Lower lobe of right lung (tissue), 2 donors: ENCODE data around the gene UNC5CL. TPM values are rescaled to one million over a fixed set of nuclear protein-coding genes. Genes with fewer than 3 reads are reported as not detected.

Source experiments
- ATAC-seq, 2 donors: fragments of 200-7000 bp; cut with Tn5 transposase; one replicate each; pipeline ENCODE4 v1.9.1; 2020 to 2022; ENCODE audit warnings: mild to moderate bottlenecking in 2 of 2, moderate library complexity in 2 of 2
- DNase-seq: peaks from one replicate; pipeline ENCODE4 v3.0.0-alpha.2; 2020
- H3K27ac ChIP-seq: fragments of 200-600 bp; one replicate; pipeline ENCODE4 v1.8.0; 2022
- H3K27me3 ChIP-seq: fragments of 200-600 bp; one replicate; pipeline ENCODE4 v1.8.0; 2022; ENCODE audit warnings: low read depth
- H3K36me3 ChIP-seq: fragments of 200-600 bp; one replicate; pipeline ENCODE4 v1.8.0; 2022; ENCODE audit warnings: mild to moderate bottlenecking
- H3K4me1 ChIP-seq: fragments of 200-600 bp; one replicate; pipeline ENCODE4 v1.8.0; 2022
- H3K4me3 ChIP-seq: fragments of 200-600 bp; one replicate; pipeline ENCODE4 v1.8.0; 2022; ENCODE audit warnings: mild to moderate bottlenecking
- H3K9me3 ChIP-seq: fragments of 200-600 bp; one replicate; pipeline ENCODE4 v1.8.0; 2022
- intact Hi-C: fragments of 100-400 bp; cut with DNase I; formaldehyde crosslinking; loops from one replicate; pipeline ENCODE4 v1.11.0; 2022
- total RNA-seq: library from RNA; stranded (reverse); fragmentation: NEBNext Ultra II Directional; extraction: Animal tissue kit (Norgen Biotek cat#: 25700); gene quantifications from one replicate; pipeline ENCODE4 v1.2.1, GENCODE V29; 2021
- TF ChIP-seq, protein P1 (sequence below): fragments of 200-600 bp; IDR thresholded peaks from one replicate; pipeline ENCODE4 v1.8.0; 2022; ENCODE audit warnings: antibody characterized with exemption, mild to moderate bottlenecking
- donor health status: DM: no; HTN: yes; CAD: no; lungs with severe emphysema.

UNC5CL gene
- total RNA-seq, 1 donor from 2014 or later = 1.1 TPM

- Histone ChIP-seq H3K9me3 (no peaks in the 10 kb centered on the region), H3K4me1 (peaks cover 16% of the 10 kb centered on the region), H3K36me3 (peaks cover 57% of the 10 kb centered on the region), H3K27ac (no peak overlapping the region), H3K4me3 (no peak overlapping the region), H3K27me3 (no peaks in the 10 kb centered on the region)
- TF ChIP-seq, protein P1, sequence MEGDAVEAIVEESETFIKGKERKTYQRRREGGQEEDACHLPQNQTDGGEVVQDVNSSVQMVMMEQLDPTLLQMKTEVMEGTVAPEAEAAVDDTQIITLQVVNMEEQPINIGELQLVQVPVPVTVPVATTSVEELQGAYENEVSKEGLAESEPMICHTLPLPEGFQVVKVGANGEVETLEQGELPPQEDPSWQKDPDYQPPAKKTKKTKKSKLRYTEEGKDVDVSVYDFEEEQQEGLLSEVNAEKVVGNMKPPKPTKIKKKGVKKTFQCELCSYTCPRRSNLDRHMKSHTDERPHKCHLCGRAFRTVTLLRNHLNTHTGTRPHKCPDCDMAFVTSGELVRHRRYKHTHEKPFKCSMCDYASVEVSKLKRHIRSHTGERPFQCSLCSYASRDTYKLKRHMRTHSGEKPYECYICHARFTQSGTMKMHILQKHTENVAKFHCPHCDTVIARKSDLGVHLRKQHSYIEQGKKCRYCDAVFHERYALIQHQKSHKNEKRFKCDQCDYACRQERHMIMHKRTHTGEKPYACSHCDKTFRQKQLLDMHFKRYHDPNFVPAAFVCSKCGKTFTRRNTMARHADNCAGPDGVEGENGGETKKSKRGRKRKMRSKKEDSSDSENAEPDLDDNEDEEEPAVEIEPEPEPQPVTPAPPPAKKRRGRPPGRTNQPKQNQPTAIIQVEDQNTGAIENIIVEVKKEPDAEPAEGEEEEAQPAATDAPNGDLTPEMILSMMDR = peak; percentile 87
- DNase-seq = peak; percentile 71
- intact Hi-C loops = no loop called here
- ATAC-seq = no peak
These were observed 27.9 kb upstream of the UNC5CL start for GRCh38 chr6:41066867-41067304.

DNA sequence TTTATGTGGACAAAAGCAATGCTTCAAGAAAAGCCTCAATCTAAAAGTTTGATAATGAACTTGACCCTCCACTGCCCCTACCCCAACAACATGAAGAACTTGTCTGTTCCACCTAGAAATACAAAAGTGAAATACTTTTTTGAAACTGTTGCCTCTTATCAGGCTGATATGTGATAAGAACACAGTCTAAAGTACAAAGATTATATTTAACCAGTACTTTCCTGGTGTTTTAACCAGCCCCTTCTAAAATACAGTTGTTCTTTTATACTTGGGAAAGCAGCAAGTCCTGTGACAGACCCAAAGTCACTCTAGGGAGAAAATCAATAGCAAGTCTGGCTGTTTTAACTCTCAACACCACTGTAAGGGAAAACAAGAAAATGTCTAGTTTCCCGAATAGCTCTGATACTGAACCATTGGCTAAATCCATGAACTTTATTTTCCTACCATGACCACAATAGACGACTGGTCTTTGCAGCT, 26.6 kb upstream of the UNC5CL start:
- H3K4me3 ChIP-seq = no peak overlapping the region
- peaks cover 64% of the 10 kb centered on the region for H3K36me3 ChIP-seq
- peaks cover 19% of the 10 kb centered on the region for H3K4me1 ChIP-seq
- no peak overlapping the region for H3K27ac ChIP-seq
- no peaks in the 10 kb centered on the region for H3K9me3 ChIP-seq
- DNase-seq = no peak
- H3K27me3 ChIP-seq = no peaks in the 10 kb centered on the region
- TF ChIP-seq, protein P1 = no peak
- ATAC-seq = no peak
- intact Hi-C loops = no loop called here

- TF ChIP-seq, protein P1 = no peak
- peaks cover 63% of the 10 kb centered on the region for H3K36me3 ChIP-seq
- no peak overlapping the region for H3K27ac ChIP-seq
- no peaks in the 10 kb centered on the region for H3K9me3 ChIP-seq
- DNase-seq (no peak), ATAC-seq (peak in 1 of 2 donors; percentile 19)
- H3K4me1 ChIP-seq = peaks cover 18% of the 10 kb centered on the region
- H3K4me3 ChIP-seq = no peak overlapping the region
- intact Hi-C loops = no loop called here
- H3K27me3 ChIP-seq = no peaks in the 10 kb centered on the region
These were observed 25.8 kb upstream of the UNC5CL start for GRCh38 chr6:41064841-41065240.

DNA sequence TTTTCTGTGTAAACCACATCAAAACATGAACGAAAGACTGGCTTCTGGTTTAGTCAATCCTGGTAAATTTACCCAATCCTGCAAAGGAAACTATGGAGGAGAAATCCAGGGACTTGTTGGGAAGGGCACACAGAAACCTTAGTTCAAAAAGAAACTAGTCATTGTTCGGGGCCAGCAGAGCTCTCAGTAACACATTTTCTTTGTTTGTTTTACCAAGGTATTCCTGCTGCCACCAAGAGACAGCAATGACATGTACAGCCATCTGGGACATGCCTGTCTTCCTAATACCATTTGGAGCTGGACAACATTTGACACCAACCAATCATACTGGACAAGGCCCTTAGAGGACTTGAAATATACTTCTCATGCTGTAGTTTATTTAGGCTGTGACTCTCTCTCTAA, 24.9 kb upstream of the UNC5CL start:
- no peak for DNase-seq
- no peak overlapping the region for H3K27ac ChIP-seq
- no peaks in the 10 kb centered on the region for H3K27me3 ChIP-seq
- TF ChIP-seq, protein P1 = no peak
- no peak for ATAC-seq
- H3K36me3 ChIP-seq = peaks cover 53% of the 10 kb centered on the region
- intact Hi-C loops = no loop called here
- H3K9me3 ChIP-seq = no peaks in the 10 kb centered on the region
- no peak overlapping the region for H3K4me3 ChIP-seq
- peaks cover 18% of the 10 kb centered on the region for H3K4me1 ChIP-seq

- Histone ChIP-seq H3K4me1 (peaks cover 17% of the 10 kb centered on the region), H3K36me3 (peaks cover 36% of the 10 kb centered on the region), H3K27me3 (no peaks in the 10 kb centered on the region), H3K27ac (no peak overlapping the region), H3K4me3 (no peak overlapping the region), H3K9me3 (no peaks in the 10 kb centered on the region)
- ATAC-seq (no peak), DNase-seq (no peak)
- TF ChIP-seq, protein P1 = no peak
- intact Hi-C loops = no loop called here
These were observed 23.0 kb upstream of the UNC5CL start for GRCh38 chr6:41062056-41062455.
